ENCODE measurements around the gene COL3A1. TPM values are rescaled to one million over a fixed set of nuclear protein-coding genes. Genes with fewer than 3 reads are reported as not detected.

COL3A1 gene
- total and polyA plus RNA-seq, 2 experiments from 2014 or later: 0.17 to 0.31 TPM

DNA sequence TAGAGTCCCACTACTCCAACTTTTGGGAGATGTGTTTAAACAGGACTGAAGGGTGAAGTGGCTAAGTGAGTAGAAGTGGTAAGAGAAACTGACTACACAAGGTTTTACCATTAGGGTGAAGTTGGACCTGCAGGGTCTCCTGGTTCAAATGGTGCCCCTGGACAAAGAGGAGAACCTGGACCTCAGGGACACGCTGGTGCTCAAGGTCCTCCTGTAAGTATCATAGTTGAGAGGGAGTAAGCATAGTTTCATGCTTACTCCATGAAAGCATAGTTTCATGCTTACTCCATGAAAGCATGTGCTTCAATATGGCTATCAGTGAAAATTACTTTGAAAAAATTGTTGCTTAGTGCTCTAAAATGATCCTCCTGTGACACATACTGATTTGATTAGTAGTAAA, 19.1 kb downstream of the COL3A1 start:
- Mint-ChIP-seq H3K27ac (no peak overlapping the region), H3K9me3 (no peaks in the 10 kb centered on the region), H3K27me3 (ENCODE audit: insufficient read depth, low read depth, poor library complexity) (no peaks in the 10 kb centered on the region), H3K36me3 (ENCODE audit: low read depth) (no peaks in the 10 kb centered on the region), H3K4me3 (no peak overlapping the region), H3K4me1 (no peaks in the 10 kb centered on the region)
- H3K27me3 ChIP-seq (ENCODE audit: insufficient read depth): no peaks in the 10 kb centered on the region
- H3K79me2 ChIP-seq (replicated peaks; ENCODE audit: insufficient read depth): no peaks in the 10 kb centered on the region
- no peak overlapping the region for H3K27ac ChIP-seq (ENCODE audit: low read depth)
- H2AFZ ChIP-seq: no peak overlapping the region
- 0 out of 2 replicates have a peak, but pooled peaks cover 3% of the 10 kb centered on the region for H3K9me2 ChIP-seq (ENCODE audit: insufficient read depth)
- H4K20me1 ChIP-seq (replicated peaks; ENCODE audit: insufficient read depth): no peaks in the 10 kb centered on the region
- ATAC-seq (no peak), DNase-seq (ENCODE audit: low spot score) (no peak)
- H3K4me1 ChIP-seq (ENCODE audit: insufficient read depth): no peaks in the 10 kb centered on the region
- no peaks in the 10 kb centered on the region for H3F3A ChIP-seq (replicated peaks; ENCODE audit: low read depth)
- no peak overlapping the region for H3K4me3 ChIP-seq
- H3K4me2 ChIP-seq: no peak overlapping the region
- TF ChIP-seq JUNB (IDR thresholded peaks at IDR 0.05; ENCODE audit: unreplicated experiment): no peak
- TF ChIP-seq STAT1 (IDR thresholded peaks at IDR 0.05; ENCODE audit: unreplicated experiment): no peak
- no peak for TF ChIP-seq ZNF462 (CRISPR knock-in tag; IDR thresholded peaks at IDR 0.05)
- TF ChIP-seq ETS1 (IDR thresholded peaks at IDR 0.05): no peak
- TF ChIP-seq, protein P1, sequence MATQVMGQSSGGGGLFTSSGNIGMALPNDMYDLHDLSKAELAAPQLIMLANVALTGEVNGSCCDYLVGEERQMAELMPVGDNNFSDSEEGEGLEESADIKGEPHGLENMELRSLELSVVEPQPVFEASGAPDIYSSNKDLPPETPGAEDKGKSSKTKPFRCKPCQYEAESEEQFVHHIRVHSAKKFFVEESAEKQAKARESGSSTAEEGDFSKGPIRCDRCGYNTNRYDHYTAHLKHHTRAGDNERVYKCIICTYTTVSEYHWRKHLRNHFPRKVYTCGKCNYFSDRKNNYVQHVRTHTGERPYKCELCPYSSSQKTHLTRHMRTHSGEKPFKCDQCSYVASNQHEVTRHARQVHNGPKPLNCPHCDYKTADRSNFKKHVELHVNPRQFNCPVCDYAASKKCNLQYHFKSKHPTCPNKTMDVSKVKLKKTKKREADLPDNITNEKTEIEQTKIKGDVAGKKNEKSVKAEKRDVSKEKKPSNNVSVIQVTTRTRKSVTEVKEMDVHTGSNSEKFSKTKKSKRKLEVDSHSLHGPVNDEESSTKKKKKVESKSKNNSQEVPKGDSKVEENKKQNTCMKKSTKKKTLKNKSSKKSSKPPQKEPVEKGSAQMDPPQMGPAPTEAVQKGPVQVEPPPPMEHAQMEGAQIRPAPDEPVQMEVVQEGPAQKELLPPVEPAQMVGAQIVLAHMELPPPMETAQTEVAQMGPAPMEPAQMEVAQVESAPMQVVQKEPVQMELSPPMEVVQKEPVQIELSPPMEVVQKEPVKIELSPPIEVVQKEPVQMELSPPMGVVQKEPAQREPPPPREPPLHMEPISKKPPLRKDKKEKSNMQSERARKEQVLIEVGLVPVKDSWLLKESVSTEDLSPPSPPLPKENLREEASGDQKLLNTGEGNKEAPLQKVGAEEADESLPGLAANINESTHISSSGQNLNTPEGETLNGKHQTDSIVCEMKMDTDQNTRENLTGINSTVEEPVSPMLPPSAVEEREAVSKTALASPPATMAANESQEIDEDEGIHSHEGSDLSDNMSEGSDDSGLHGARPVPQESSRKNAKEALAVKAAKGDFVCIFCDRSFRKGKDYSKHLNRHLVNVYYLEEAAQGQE (IDR thresholded peaks at IDR 0.05; ENCODE audit: unreplicated experiment): no peak
- TF ChIP-seq POLR2AphosphoS5 (IDR thresholded peaks at IDR 0.05; ENCODE audit: low read depth): no peak
- TF ChIP-seq EZH2phosphoT487 (IDR thresholded peaks at IDR 0.05; ENCODE audit: unreplicated experiment): no peak
- no peak for TF ChIP-seq EZH2 (IDR thresholded peaks at IDR 0.05; ENCODE audit: low read depth, unreplicated experiment)
- TF ChIP-seq ZNF114 (CRISPR knock-in tag; IDR thresholded peaks at IDR 0.05): no peak
- TF ChIP-seq ZNF331 (CRISPR knock-in tag; IDR thresholded peaks at IDR 0.05; ENCODE audit: low read depth): no peak
- TF ChIP-seq CREB1 (CRISPR knock-in tag; IDR thresholded peaks at IDR 0.05; ENCODE audit: low read depth): no peak
- TF ChIP-seq, protein P2, sequence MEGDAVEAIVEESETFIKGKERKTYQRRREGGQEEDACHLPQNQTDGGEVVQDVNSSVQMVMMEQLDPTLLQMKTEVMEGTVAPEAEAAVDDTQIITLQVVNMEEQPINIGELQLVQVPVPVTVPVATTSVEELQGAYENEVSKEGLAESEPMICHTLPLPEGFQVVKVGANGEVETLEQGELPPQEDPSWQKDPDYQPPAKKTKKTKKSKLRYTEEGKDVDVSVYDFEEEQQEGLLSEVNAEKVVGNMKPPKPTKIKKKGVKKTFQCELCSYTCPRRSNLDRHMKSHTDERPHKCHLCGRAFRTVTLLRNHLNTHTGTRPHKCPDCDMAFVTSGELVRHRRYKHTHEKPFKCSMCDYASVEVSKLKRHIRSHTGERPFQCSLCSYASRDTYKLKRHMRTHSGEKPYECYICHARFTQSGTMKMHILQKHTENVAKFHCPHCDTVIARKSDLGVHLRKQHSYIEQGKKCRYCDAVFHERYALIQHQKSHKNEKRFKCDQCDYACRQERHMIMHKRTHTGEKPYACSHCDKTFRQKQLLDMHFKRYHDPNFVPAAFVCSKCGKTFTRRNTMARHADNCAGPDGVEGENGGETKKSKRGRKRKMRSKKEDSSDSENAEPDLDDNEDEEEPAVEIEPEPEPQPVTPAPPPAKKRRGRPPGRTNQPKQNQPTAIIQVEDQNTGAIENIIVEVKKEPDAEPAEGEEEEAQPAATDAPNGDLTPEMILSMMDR (conservative IDR thresholded peaks at IDR 0.05; ENCODE audit: low read depth in 2 of 2): no peak
- TF ChIP-seq NANOG (IDR thresholded peaks at IDR 0.05; ENCODE audit: borderline replicate concordance): no peak
- H3K36me3 ChIP-seq (ENCODE audit: insufficient read depth): no peaks in the 10 kb centered on the region
